K562 (cell line): ENCODE data around the gene PDCD6IP. TPM values are rescaled to one million over a fixed set of nuclear protein-coding genes. Genes with fewer than 3 reads are reported as not detected.

ENCODE experiments used
- CHD7 ChIP-seq: fragments of 200-600 bp; sonication (generic); IDR thresholded peaks from one replicate; pipeline ENCODE4 v1.6.1; 2012; ENCODE audit warnings: mild to moderate bottlenecking, low read depth, low read length, inconsistent platforms
- CTBP1 ChIP-seq: fragments of 450-650 bp; IDR thresholded peaks from 2 replicates; pipeline ENCODE4 v1.6.1; 2016; ENCODE audit warnings: borderline replicate concordance
- FOXK2 ChIP-seq, 2 experiments: fragments of 450-650 bp; IDR thresholded peaks in 1 of 2; conservative IDR thresholded peaks in 1 of 2; 2 replicates each; pipeline ENCODE4 v1.6.1; 2016; ENCODE audit warnings: low read depth in 2 of 2, mild to moderate bottlenecking in 1 of 2
- FOXM1 ChIP-seq, 2 experiments: fragments of 450-650 bp in 1 of 2; sonication (generic) in 1 of 2; formaldehyde crosslinking in 1 of 2; IDR thresholded peaks; 2 replicates each; pipeline versions ENCODE4 v1.6.1 to v1.9.0; 2017 to 2022; ENCODE audit warnings: low read depth in 2 of 2, mild to moderate bottlenecking in 2 of 2, missing genetic modification reagents in 1 of 2, moderate library complexity in 1 of 2
- KLF10 ChIP-seq: fragments of 250-450 bp; sonication (Bioruptor Pico); IDR thresholded peaks from 2 replicates; pipeline ENCODE4 v1.6.1; 2021; ENCODE audit warnings: matching md5 sums
- MTA3 ChIP-seq: fragments of 450-650 bp; formaldehyde crosslinking; IDR thresholded peaks from 2 replicates; pipeline ENCODE4 v1.6.1; 2017; ENCODE audit warnings: mild to moderate bottlenecking, borderline replicate concordance
- POLR2A ChIP-seq: fragments of 450-650 bp; conservative IDR thresholded peaks from 2 replicates; pipeline ENCODE4 v1.6.1; 2016
- SIX5 ChIP-seq, 2 experiments: IDR thresholded peaks; 2 replicates each; pipeline ENCODE4 v1.6.1; 2011; ENCODE audit warnings: low read length in 2 of 2, borderline replicate concordance in 1 of 2, low read depth in 1 of 2, mild to moderate bottlenecking in 1 of 2, moderate library complexity in 1 of 2; ENCODE audit not compliant: insufficient read depth in 1 of 2
- SMAD3 ChIP-seq: fragments of 450-650 bp; formaldehyde crosslinking; conservative IDR thresholded peaks from 2 replicates; pipeline ENCODE4 v1.4.0; 2020; ENCODE audit warnings: mild to moderate bottlenecking
- TCFL5 ChIP-seq: fragments of 250-450 bp; sonication (Bioruptor Pico); conservative IDR thresholded peaks from 2 replicates; pipeline ENCODE4 v1.6.1; 2021; ENCODE audit warnings: mild to moderate bottlenecking, moderate library complexity, matching md5 sums
- TEAD4 ChIP-seq, 2 experiments: sonication (generic) in 1 of 2; formaldehyde crosslinking in 1 of 2; IDR thresholded peaks; 2 replicates each; pipeline versions ENCODE4 v1.6.1 to v1.8.0; 2012 to 2022; ENCODE audit warnings: borderline replicate concordance in 1 of 2, inconsistent platforms in 1 of 2, low read length in 1 of 2, mild to moderate bottlenecking in 1 of 2, missing genetic modification reagents in 1 of 2
- TRIM25 ChIP-seq: fragments of 450-650 bp; IDR thresholded peaks from 2 replicates; pipeline ENCODE4 v1.7.0; 2016; ENCODE audit warnings: borderline replicate concordance
- ZNF311 ChIP-seq: fragments of 250-450 bp; sonication (Bioruptor Pico); IDR thresholded peaks from 2 replicates; pipeline ENCODE4 v1.4.0; 2020; ENCODE audit warnings: mild to moderate bottlenecking, moderate library complexity
- ZNF507 ChIP-seq: conservative IDR thresholded peaks from 2 replicates; pipeline ENCODE4 v1.6.1; 2017; ENCODE audit warnings: missing genetic modification characterization, missing compliant biosample characterization
- polyA plus RNA-seq, 8 experiments: library from polyadenylated mRNA; depleted of rRNA in 4 of 8; stranded (reverse) in 5 of 8; unstranded in 3 of 8; fragments of >200 nt; fragmentation: Nextera tagmentation in 2 of 8; fragmentation: Illumina TruSeq in 1 of 8; extraction: Ambion mirVana in 2 of 8; extraction: Trizol in 1 of 8; gene quantifications; 2 replicates each; pipeline versions ENCODE4 v1.2.1 to v1.2.3, GENCODE V29; 2011 to 2014; ENCODE audit warnings: inconsistent platforms in 1 of 8, missing spikeins in 1 of 8
- total RNA-seq, 7 experiments: library from RNA; depleted of rRNA in 6 of 7; stranded (reverse); fragments of >200 nt in 6 of 7; fragmentation: Illumina TruSeq in 2 of 7; extraction: Trizol in 2 of 7; gene quantifications; 2 replicates each; pipeline versions ENCODE4 v1.2.1 to v1.2.3, GENCODE V29; 2011 to 2021; ENCODE audit warnings: low replicate concordance in 1 of 7

Gene PDCD6IP
- total and polyA plus RNA-seq, 9 of the 15 experiments (the other 6 are each of a cell fraction or from before 2014, with no cell fraction given) = 40.2 to 302 (median 122) TPM

GRCh38 chr3:33798418-33799201, at the start of gene PDCD6IP (continued):
- TF ChIP-seq SIX5 (IDR thresholded peaks at IDR 0.05; ENCODE audit: borderline replicate concordance in 1 of 2, insufficient read depth in 1 of 2, low read depth in 1 of 2, low read length in 2 of 2) = peak in 1 of 2 experiments; percentile 6; a peak in 1 of 4 replicates
- TF ChIP-seq MTA3 = peak; percentile 94
- no peak for TF ChIP-seq SMAD3 (CRISPR knock-in tag)
- TF ChIP-seq CTBP1 = peak; percentile 96
- no peak for TF ChIP-seq CHD7
- TF ChIP-seq KLF10 = no peak
- TF ChIP-seq TRIM25 = no peak
- peak; percentile 76 for TF ChIP-seq TEAD4 (IDR thresholded peaks at IDR 0.05; ENCODE audit: low read length)
- TF ChIP-seq TEAD4 (CRISPR knock-in tag; IDR thresholded peaks at IDR 0.05; ENCODE audit: borderline replicate concordance) = 0 out of 2 replicates have a peak, but pooled peaks have one; percentile 77
- TF ChIP-seq FOXM1 (IDR thresholded peaks at IDR 0.05; ENCODE audit: low read depth) = no peak; the same call in 1 of the 2 replicates
- peak; percentile 83; the same call in 1 of the 2 replicates for TF ChIP-seq FOXM1 (CRISPR knock-in tag; IDR thresholded peaks at IDR 0.05; ENCODE audit: low read depth)
- no peak for TF ChIP-seq TCFL5 (CRISPR knock-in tag)
- TF ChIP-seq POLR2A = peak; percentile 99
- TF ChIP-seq FOXK2 (conservative IDR thresholded peaks at IDR 0.05 in 1 of 2, IDR thresholded peaks at IDR 0.05 in 1 of 2; ENCODE audit: low read depth in 2 of 2) = peak; percentile 77 to 85; a peak in 3 of 4 replicates
- TF ChIP-seq ZNF311 (CRISPR knock-in tag) = no peak
- no peak for TF ChIP-seq ZNF507
